GM12878 (cell line): ENCODE results near the gene TDRD9. TPM values are rescaled to one million over a fixed set of nuclear protein-coding genes. Genes with fewer than 3 reads are reported as not detected.

Source experiments
- ATAC-seq: fragments of 200-7000 bp; cut with Tn5 transposase; 3 replicates; pipeline ENCODE4 v1.9.1; 2020; ENCODE audit warnings: mild to moderate bottlenecking, moderate library complexity
- BruUV-seq: library from RNA; stranded (reverse); fragments of 400-500 nt; replicated peaks from 2 replicates; lab custom pipeline; 2021; lab: Mats Ljungman, UMichigan
- CTCF ChIA-PET: fragments of 300-600 bp; sonication (Branson Sonifier 250); formaldehyde crosslinking; extraction: SDS; loops from one replicate; lab custom pipeline; 2021; ENCODE audit warnings: inconsistent platforms; lab: Yijun Ruan, JAX
- POLR2A ChIA-PET: fragments of 350-600 bp; formaldehyde crosslinking; extraction: SDS; loops from one replicate; lab custom pipeline; 2021; ENCODE audit warnings: inconsistent platforms; lab: Charles Lee
- RAD21 ChIA-PET: fragments of 300-600 bp; sonication (Branson Sonifier 250); formaldehyde crosslinking; loops from one replicate; lab custom pipeline; 2023; ENCODE audit warnings: antibody characterized with exemption; ENCODE audit not compliant: unreplicated experiment; lab: Charles Lee
- SMC1A ChIA-PET: fragments of 300-600 bp; sonication (Branson Sonifier 250); formaldehyde crosslinking; loops from one replicate; lab custom pipeline; 2023; ENCODE audit not compliant: unreplicated experiment, uncharacterized antibody; lab: Charles Lee
- DNase-seq: peaks from one replicate; pipeline ENCODE4 v3.0.0-alpha.2; 2011; ENCODE audit warnings: low read depth, low spot score
- FAIRE-seq: peaks from 3 replicates; lab custom pipeline; 2011; peaks lifted over from hg19 to GRCh38; lab: Jason Lieb, UNC
- H2AFZ ChIP-seq: 2 replicates; pipeline ENCODE4 v1.6.0; 2011; ENCODE audit warnings: low read depth, low read length, control low read depth; ENCODE audit not compliant: control insufficient read depth
- H3K27ac ChIP-seq: 2 replicates; pipeline ENCODE4 v1.5.1; 2011; ENCODE audit warnings: control low read depth; ENCODE audit not compliant: control insufficient read depth, insufficient read depth
- H3K27me3 ChIP-seq, 2 experiments: replicated peaks in 1 of 2; 2 replicates each; pipeline versions ENCODE4 v1.6.0 to v1.6.1; 2011; ENCODE audit warnings: low read length in 1 of 2; ENCODE audit not compliant: control insufficient read depth in 2 of 2, insufficient read depth in 2 of 2
- H3K36me3 ChIP-seq, 2 experiments: 2 replicates each; pipeline ENCODE4 v1.5.1; 2011; ENCODE audit warnings: low read length in 1 of 2; ENCODE audit not compliant: control insufficient read depth in 2 of 2, insufficient read depth in 2 of 2
- H3K4me1 ChIP-seq: 2 replicates; pipeline ENCODE4 v1.6.1; 2011; ENCODE audit warnings: mild to moderate bottlenecking, low read length, moderate library complexity, mixed read lengths; ENCODE audit not compliant: control insufficient read depth, insufficient read depth
- H3K4me2 ChIP-seq: 2 replicates; pipeline ENCODE4 v1.6.0; 2011; ENCODE audit warnings: control low read depth; ENCODE audit not compliant: control insufficient read depth, insufficient read depth
- H3K4me3 ChIP-seq: fragments of 200-600 bp; sonication (generic); 2 replicates; pipeline ENCODE4 v1.5.1; 2016
- H3K79me2 ChIP-seq: 2 replicates; pipeline ENCODE4 v1.6.0; 2011; ENCODE audit warnings: low read length; ENCODE audit not compliant: control insufficient read depth, insufficient read depth
- H3K9ac ChIP-seq: 2 replicates; pipeline ENCODE4 v1.8.0; 2011; ENCODE audit warnings: low read length, control low read depth, mixed read lengths; ENCODE audit not compliant: control insufficient read depth, insufficient read depth
- H3K9me3 ChIP-seq: replicated peaks from 3 replicates; pipeline ENCODE4 v1.5.1; 2011; ENCODE audit warnings: mild to moderate bottlenecking, low read length; ENCODE audit not compliant: control insufficient read depth, insufficient read depth
- H4K20me1 ChIP-seq: 2 replicates; pipeline ENCODE4 v1.6.0; 2011; ENCODE audit not compliant: control insufficient read depth, insufficient read depth
- CHD1 ChIP-seq: IDR thresholded peaks from 2 replicates; pipeline ENCODE4 v1.6.1; 2012; ENCODE audit warnings: low read depth, low read length, improper control_type of control experiment
- FOS ChIP-seq: IDR thresholded peaks from 3 replicates; pipeline ENCODE4 v1.6.1; 2011; ENCODE audit warnings: borderline replicate concordance; ENCODE audit not compliant: insufficient read length; ENCODE audit errors: extremely low read depth
- LARP7 ChIP-seq: fragments of 450-650 bp; IDR thresholded peaks from 2 replicates; pipeline ENCODE4 v1.6.1; 2017; ENCODE audit warnings: mild to moderate bottlenecking
- NR2F1 ChIP-seq: fragments of 450-650 bp; conservative IDR thresholded peaks from 2 replicates; pipeline ENCODE4 v1.6.1; 2017; ENCODE audit warnings: mild to moderate bottlenecking
- PML ChIP-seq: IDR thresholded peaks from 2 replicates; pipeline ENCODE4 v1.6.1; 2012; ENCODE audit warnings: low read length, inconsistent platforms
- POLR2AphosphoS5 ChIP-seq: IDR thresholded peaks from 2 replicates; pipeline ENCODE4 v1.6.1; 2011; ENCODE audit warnings: mild to moderate bottlenecking, low read length, inconsistent platforms
- SMAD1 ChIP-seq: fragments of 450-650 bp; IDR thresholded peaks from 2 replicates; pipeline ENCODE4 v1.6.1; 2018; ENCODE audit warnings: mild to moderate bottlenecking, low read depth; ENCODE audit not compliant: partially characterized antibody
- SP1 ChIP-seq: IDR thresholded peaks from one replicate; pipeline ENCODE4 v1.6.1; 2011; ENCODE audit warnings: low read depth, low read length
- ZNF207 ChIP-seq: fragments of 450-650 bp; IDR thresholded peaks from 2 replicates; pipeline ENCODE4 v1.6.1; 2014; ENCODE audit warnings: antibody characterized with exemption, mild to moderate bottlenecking, borderline replicate concordance
- ZNF274 ChIP-seq: IDR thresholded peaks from one replicate; pipeline ENCODE4 v1.8.0; 2011; ENCODE audit not compliant: insufficient read length, insufficient read depth
- ZSCAN29 ChIP-seq: fragments of 450-650 bp; IDR thresholded peaks from 2 replicates; pipeline ENCODE4 v1.6.1; 2017; ENCODE audit warnings: mild to moderate bottlenecking, moderate library complexity
- WGBS: methylation state at CpG from one replicate; pipeline ENCODE4 v1.1.6; 2016; ENCODE audit warnings: low lambda C conversion rate; ENCODE audit not compliant: insufficient replicate concordance, insufficient coverage; ENCODE audit errors: missing lambda C conversion rate; 5-methylcytosine and 5-hydroxymethylcytosine counted together
- in situ Hi-C: fragments of 300-500 bp; cut with MboI; formaldehyde crosslinking; loops from 9 replicates; pipeline ENCODE4 v1.14.3; 2018; ENCODE audit warnings: mixed read lengths
- intact Hi-C: fragments of 100-400 bp; cut with micrococcal nuclease; formaldehyde crosslinking; loops from one replicate; pipeline ENCODE4 v1.14.2; 2022; ENCODE audit not compliant: unreplicated experiment
- polyA plus RNA-seq, 11 experiments: library from polyadenylated mRNA; depleted of rRNA in 4 of 11; unstranded in 6 of 11; stranded (reverse) in 5 of 11; fragments of >200 nt; fragmentation: Nextera tagmentation in 4 of 11; fragmentation: Illumina TruSeq in 1 of 11; extraction: Ambion mirVana in 4 of 11; extraction: Trizol in 1 of 11; gene quantifications; 1 replicate in 1 of 11; 2 replicates in 10 of 11; pipeline versions ENCODE4 v1.2.1 to v1.2.3, GENCODE V29; 2011 to 2016; ENCODE audit warnings: inconsistent platforms in 2 of 11, missing spikeins in 2 of 11, low read depth in 1 of 11
- total RNA-seq, 4 experiments: library from RNA; depleted of rRNA in 3 of 4; stranded (reverse); fragments of >200 nt in 3 of 4; fragmentation: Illumina TruSeq in 1 of 4; extraction: Trizol in 1 of 4; gene quantifications; 2 replicates each; pipeline versions ENCODE4 v1.2.1 to v1.2.3, GENCODE V29; 2013 to 2021
- TF ChIP-seq, protein P1 (sequence below): fragments of 450-650 bp; IDR thresholded peaks from 2 replicates; pipeline ENCODE4 v1.6.1; 2017; ENCODE audit warnings: mild to moderate bottlenecking, low read depth, inconsistent platforms; ENCODE audit not compliant: poor library complexity, severe bottlenecking
- TF ChIP-seq, protein P2 (sequence below): fragments of 450-650 bp; IDR thresholded peaks from 2 replicates; pipeline ENCODE4 v1.6.1; 2017; ENCODE audit warnings: low read depth, mild to moderate bottlenecking, moderate library complexity

Gene TDRD9
- total and polyA plus RNA-seq, 10 of the 15 experiments (the other 5 are each of a cell fraction or from before 2014, with no cell fraction given), result 0.12 TPM; not detected in 9

DNA sequence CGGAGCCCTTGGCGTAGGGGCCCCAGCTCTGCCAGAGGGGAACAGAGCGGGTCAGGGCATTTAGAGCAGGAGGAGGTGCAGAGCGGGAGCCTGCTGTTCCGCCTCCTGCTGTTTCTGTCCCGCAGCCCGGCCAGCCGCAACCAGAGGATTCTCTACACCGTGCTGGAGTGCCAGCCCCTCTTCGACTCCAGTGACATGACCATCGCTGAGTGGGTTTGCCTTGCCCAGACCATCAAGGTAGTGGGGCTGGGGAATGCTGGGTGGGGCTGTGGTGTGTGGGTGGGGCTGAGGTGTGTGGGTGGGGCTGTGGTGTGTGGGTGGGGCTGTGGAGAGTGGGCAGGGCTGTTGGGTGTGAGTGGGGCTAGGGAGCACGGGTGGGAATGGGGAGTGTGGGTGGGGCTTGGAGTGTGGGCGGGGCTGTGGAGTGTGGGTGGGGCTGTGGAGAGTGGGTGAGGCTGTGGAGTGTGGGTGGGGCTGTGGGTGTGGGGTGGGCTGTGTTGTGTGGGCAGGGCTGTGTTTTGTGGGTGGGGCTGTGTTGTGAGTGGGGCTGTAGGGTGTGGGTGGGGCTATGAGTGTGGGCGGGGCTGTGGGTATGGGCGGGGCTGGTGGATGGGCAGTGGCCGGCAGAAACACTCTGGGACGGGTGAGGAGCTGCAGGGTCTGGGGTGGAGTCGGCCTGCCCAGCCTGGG is 165.3 kb downstream of the TDRD9 start:
- intact Hi-C loops, result loop anchor here (5.0 kb wide), 1 partner anchor 549 kb away; no protein-coding TSS in a partner anchor
- ChIA-PET RAD21 (no interaction called here), CTCF (interaction anchor here (0.6 to 1.5 kb wide), 5 partner anchors 16 to 547 kb away, joined by 3 to 6 read pairs (median 3); no protein-coding TSS in a partner anchor), SMC1A (interaction anchor here (1.2 kb wide), 1 partner anchor 471 kb away, joined by 3 read pairs; no protein-coding TSS in a partner anchor), POLR2A (no interaction called here)
- Histone ChIP-seq H3K9ac (no peak overlapping the region), H3K79me2 (no peaks in the 10 kb centered on the region), H3K27ac (no peak overlapping the region), H3K4me1 (no peaks in the 10 kb centered on the region), H2AFZ (no peak overlapping the region), H3K9me3 (no peaks in the 10 kb centered on the region), H3K36me3 (no peaks in the 10 kb centered on the region), H3K27me3 (no peaks in the 10 kb centered on the region), H4K20me1 (no peaks in the 10 kb centered on the region), H3K4me3 (no peak overlapping the region), H3K4me2 (no peak overlapping the region)
- no TSS peak for BruUV-seq
- ATAC-seq, result peak; percentile 52
- in situ Hi-C loops, result no loop called here
- DNase-seq, result no peak
- 86% methylated on average over 10 of the region's 18 CpGs for WGBS
- FAIRE-seq, result no peak
- TF ChIP-seq ZNF207, result no peak
- TF ChIP-seq NR2F1, result no peak
- no peak for TF ChIP-seq POLR2AphosphoS5

DNA sequence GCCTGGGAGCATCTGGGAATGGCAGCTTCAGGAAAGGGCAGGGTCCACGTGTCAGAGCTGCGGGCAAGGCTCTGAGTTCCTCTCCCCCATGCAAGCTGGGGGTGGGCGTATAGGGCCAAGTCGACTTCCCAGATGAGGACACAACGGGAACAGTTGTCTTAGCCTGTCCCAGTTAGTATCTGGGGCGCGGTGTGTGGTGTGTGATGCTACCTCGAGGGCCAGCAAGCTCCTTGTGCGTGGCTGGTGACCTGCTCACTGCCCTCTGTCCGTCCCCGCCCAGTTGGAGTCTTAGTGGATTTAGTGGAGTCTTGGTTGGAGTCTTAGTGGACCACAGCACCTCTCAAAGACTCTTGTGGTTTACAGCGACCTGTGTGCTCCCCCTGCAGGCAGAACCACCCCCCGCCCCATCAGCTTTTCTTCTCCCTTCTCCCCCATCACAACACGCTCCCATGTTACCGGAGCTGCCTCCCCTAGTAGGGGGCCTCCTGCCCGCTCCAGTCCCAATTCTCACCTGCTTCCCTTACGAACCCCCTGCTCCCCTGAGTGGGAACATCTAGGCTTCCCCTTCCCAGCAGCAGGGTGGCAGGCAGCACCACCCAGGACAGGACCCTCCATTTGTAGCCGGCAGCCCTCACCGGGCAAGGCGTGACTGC is 165.9 kb downstream of the TDRD9 start:
- Histone ChIP-seq H3K36me3 (no peaks in the 10 kb centered on the region), H2AFZ (no peak overlapping the region), H3K9me3 (no peaks in the 10 kb centered on the region), H3K4me2 (no peak overlapping the region), H3K79me2 (no peaks in the 10 kb centered on the region), H3K27ac (no peak overlapping the region), H3K27me3 (no peaks in the 10 kb centered on the region), H3K4me1 (no peaks in the 10 kb centered on the region), H3K9ac (no peak overlapping the region), H4K20me1 (no peaks in the 10 kb centered on the region), H3K4me3 (no peak overlapping the region)
- CTCF ChIA-PET, result interaction anchor here (0.6 to 1.5 kb wide), 5 partner anchors 16 to 474 kb away, joined by 3 to 6 read pairs (median 3); no protein-coding TSS in a partner anchor
- POLR2A ChIA-PET, result no interaction called here
- ATAC-seq, result no peak; the same call in 2 of the 3 replicates
- WGBS, result 40% methylated on average over 18 of the region's 20 CpGs
- intact Hi-C loops (loop anchor here (5.0 kb wide), 1 partner anchor 548 kb away; no protein-coding TSS in a partner anchor), in situ Hi-C loops (no loop called here)
- SMC1A ChIA-PET, result interaction anchor here (1.2 kb wide), 1 partner anchor 470 kb away, joined by 3 read pairs; no protein-coding TSS in a partner anchor
- no peak for FAIRE-seq
- no TSS peak for BruUV-seq
- no peak for DNase-seq
- RAD21 ChIA-PET, result no interaction called here
- TF ChIP-seq, protein P1, sequence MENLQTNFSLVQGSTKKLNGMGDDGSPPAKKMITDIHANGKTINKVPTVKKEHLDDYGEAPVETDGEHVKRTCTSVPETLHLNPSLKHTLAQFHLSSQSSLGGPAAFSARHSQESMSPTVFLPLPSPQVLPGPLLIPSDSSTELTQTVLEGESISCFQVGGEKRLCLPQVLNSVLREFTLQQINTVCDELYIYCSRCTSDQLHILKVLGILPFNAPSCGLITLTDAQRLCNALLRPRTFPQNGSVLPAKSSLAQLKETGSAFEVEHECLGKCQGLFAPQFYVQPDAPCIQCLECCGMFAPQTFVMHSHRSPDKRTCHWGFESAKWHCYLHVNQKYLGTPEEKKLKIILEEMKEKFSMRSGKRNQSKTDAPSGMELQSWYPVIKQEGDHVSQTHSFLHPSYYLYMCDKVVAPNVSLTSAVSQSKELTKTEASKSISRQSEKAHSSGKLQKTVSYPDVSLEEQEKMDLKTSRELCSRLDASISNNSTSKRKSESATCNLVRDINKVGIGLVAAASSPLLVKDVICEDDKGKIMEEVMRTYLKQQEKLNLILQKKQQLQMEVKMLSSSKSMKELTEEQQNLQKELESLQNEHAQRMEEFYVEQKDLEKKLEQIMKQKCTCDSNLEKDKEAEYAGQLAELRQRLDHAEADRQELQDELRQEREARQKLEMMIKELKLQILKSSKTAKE, result no peak
- TF ChIP-seq CHD1 (no peak), SMAD1 (no peak), ZNF274 (no peak), SP1 (no peak), PML (no peak), ZSCAN29 (no peak), LARP7 (no peak), FOS (no peak)
- TF ChIP-seq, protein P2, sequence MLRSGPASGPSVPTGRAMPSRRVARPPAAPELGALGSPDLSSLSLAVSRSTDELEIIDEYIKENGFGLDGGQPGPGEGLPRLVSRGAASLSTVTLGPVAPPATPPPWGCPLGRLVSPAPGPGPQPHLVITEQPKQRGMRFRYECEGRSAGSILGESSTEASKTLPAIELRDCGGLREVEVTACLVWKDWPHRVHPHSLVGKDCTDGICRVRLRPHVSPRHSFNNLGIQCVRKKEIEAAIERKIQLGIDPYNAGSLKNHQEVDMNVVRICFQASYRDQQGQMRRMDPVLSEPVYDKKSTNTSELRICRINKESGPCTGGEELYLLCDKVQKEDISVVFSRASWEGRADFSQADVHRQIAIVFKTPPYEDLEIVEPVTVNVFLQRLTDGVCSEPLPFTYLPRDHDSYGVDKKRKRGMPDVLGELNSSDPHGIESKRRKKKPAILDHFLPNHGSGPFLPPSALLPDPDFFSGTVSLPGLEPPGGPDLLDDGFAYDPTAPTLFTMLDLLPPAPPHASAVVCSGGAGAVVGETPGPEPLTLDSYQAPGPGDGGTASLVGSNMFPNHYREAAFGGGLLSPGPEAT, result no peak
